Uterus (tissue), 4 donors: ENCODE measurements around the gene NFIL3. TPM values are rescaled to one million over a fixed set of nuclear protein-coding genes. Genes with fewer than 3 reads are reported as not detected.

Experiments
- DNase-seq, 2 donors: peaks; one replicate each; pipeline ENCODE4 v3.0.0-alpha.2; 2019 to 2020
- H3K27ac ChIP-seq, 2 donors: fragments of 200-600 bp; sonication (generic); 1 replicate in 1 of 2; 2 replicates in 1 of 2; pipeline ENCODE4 v1.5.1; 2016 to 2018
- H3K27me3 ChIP-seq, 2 donors: fragments of 200-600 bp; sonication (generic); one replicate each; pipeline ENCODE4 v1.5.1; 2018 to 2019; ENCODE audit warnings: control low read depth in 1 of 2
- H3K36me3 ChIP-seq, 2 donors: fragments of 200-600 bp; sonication (generic); one replicate each; pipeline ENCODE4 v1.5.1; 2019; ENCODE audit warnings: control low read depth in 1 of 2
- H3K4me1 ChIP-seq, 2 donors: fragments of 200-600 bp; sonication (generic); one replicate each; pipeline ENCODE4 v1.5.1; 2018 to 2019; ENCODE audit warnings: control low read depth in 1 of 2
- H3K4me3 ChIP-seq, 2 donors: fragments of 200-600 bp; sonication (generic); 1 replicate in 1 of 2; 2 replicates in 1 of 2; pipeline ENCODE4 v1.5.1; 2018 to 2019; ENCODE audit warnings: mild to moderate bottlenecking in 1 of 2
- H3K9me3 ChIP-seq, 2 donors: fragments of 200-600 bp; sonication (generic); one replicate each; pipeline ENCODE4 v1.5.1; 2019; ENCODE audit warnings: control low read depth in 1 of 2
- CTCF ChIP-seq, 4 experiments: fragments of 200-600 bp in 2 of 4; fragments of 450-650 bp in 2 of 4; sonication (generic) in 2 of 4; IDR thresholded peaks; one replicate each; pipeline ENCODE4 v1.5.1; 2016 to 2019; ENCODE audit warnings: antibody characterized with exemption in 4 of 4, mild to moderate bottlenecking in 2 of 4, moderate library complexity in 1 of 4
- POLR2A ChIP-seq, 2 donors: fragments of 450-650 bp; IDR thresholded peaks; one replicate each; pipeline ENCODE4 v1.6.1; 2016; ENCODE audit warnings: antibody characterized with exemption in 2 of 2, mild to moderate bottlenecking in 1 of 2, moderate library complexity in 1 of 2
- intact Hi-C: fragments of 100-400 bp; cut with DNase I; formaldehyde crosslinking; loops from one replicate; pipeline ENCODE4 v1.15.1; 2023; ENCODE audit warnings: low total_unique reads
- total RNA-seq, 4 donors: library from RNA; depleted of rRNA in 3 of 4; stranded (reverse); fragments of >200 nt in 3 of 4; gene quantifications; one replicate each; pipeline versions ENCODE4 v1.1.0 to v1.2.4, GENCODE V29; 2014 to 2023
- donor health status: DM: yes; HTN: yes; CAD: no.

The NFIL3 gene
- total RNA-seq, 4 donors from 2014 or later = 28.5 to 74.7 (median 64.8) TPM

- no peaks in the 10 kb centered on the region for H3K27me3 ChIP-seq
- no peaks in the 10 kb centered on the region for H3K36me3 ChIP-seq
- H3K27ac ChIP-seq = no peak overlapping the region
- intact Hi-C loops = loop anchor here (10.0 kb wide), 1 partner anchor 518 kb away; no protein-coding TSS in a partner anchor
- no peak for DNase-seq
- H3K4me1 ChIP-seq = no peaks in the 10 kb centered on the region
- TF ChIP-seq CTCF (IDR thresholded peaks at IDR 0.05) = peak; percentile 41 to 67 (median 60)
- TF ChIP-seq POLR2A (IDR thresholded peaks at IDR 0.05) = no peak
- H3K4me3 ChIP-seq = no peak overlapping the region
- no peaks in the 10 kb centered on the region for H3K9me3 ChIP-seq
These were observed 9.5 kb upstream of the NFIL3 start for GRCh38 chr9:91433180-91433579.

GRCh38 chr9:91431485-91431884, 7.9 kb upstream of the NFIL3 start:
- intact Hi-C loops = loop anchor here (10.0 kb wide), 1 partner anchor 517 kb away; no protein-coding TSS in a partner anchor
- no peaks in the 10 kb centered on the region for H3K36me3 ChIP-seq
- H3K27ac ChIP-seq = no peak overlapping the region
- H3K9me3 ChIP-seq = no peaks in the 10 kb centered on the region
- TF ChIP-seq POLR2A (IDR thresholded peaks at IDR 0.05) (no peak), CTCF (IDR thresholded peaks at IDR 0.05) (no peak)
- H3K4me1 ChIP-seq = no peaks in the 10 kb centered on the region
- no peaks in the 10 kb centered on the region for H3K27me3 ChIP-seq
- no peak overlapping the region for H3K4me3 ChIP-seq
- DNase-seq = no peak

GRCh38 chr9:91429501-91429900, 5.9 kb upstream of the NFIL3 start:
- Histone ChIP-seq H3K4me1 (no peaks in the 10 kb centered on the region), H3K9me3 (no peaks in the 10 kb centered on the region), H3K27ac (no peak overlapping the region), H3K4me3 (no peak overlapping the region), H3K27me3 (no peaks in the 10 kb centered on the region), H3K36me3 (no peaks in the 10 kb centered on the region)
- intact Hi-C loops = no loop called here
- DNase-seq = no peak
- TF ChIP-seq CTCF (IDR thresholded peaks at IDR 0.05) (no peak), POLR2A (IDR thresholded peaks at IDR 0.05) (no peak)

GRCh38 chr9:91428927-91429351, 5.3 kb upstream of the NFIL3 start:
- H3K4me3 ChIP-seq = no peak overlapping the region
- H3K27ac ChIP-seq = no peak overlapping the region
- no peaks in the 10 kb centered on the region for H3K9me3 ChIP-seq
- no peaks in the 10 kb centered on the region for H3K27me3 ChIP-seq
- intact Hi-C loops = no loop called here
- DNase-seq = peak in 1 of 2 donors; percentile 37
- H3K36me3 ChIP-seq = no peaks in the 10 kb centered on the region
- H3K4me1 ChIP-seq = no peaks in the 10 kb centered on the region
- TF ChIP-seq CTCF (IDR thresholded peaks at IDR 0.05) (no peak), POLR2A (IDR thresholded peaks at IDR 0.05) (no peak)

GRCh38 chr9:91428436-91428835, 4.8 kb upstream of the NFIL3 start:
- Histone ChIP-seq H3K27ac (no peak overlapping the region), H3K4me3 (no peak overlapping the region), H3K27me3 (no peaks in the 10 kb centered on the region), H3K36me3 (no peaks in the 10 kb centered on the region), H3K9me3 (no peaks in the 10 kb centered on the region), H3K4me1 (no peaks in the 10 kb centered on the region)
- DNase-seq = no peak
- TF ChIP-seq CTCF (IDR thresholded peaks at IDR 0.05) (no peak), POLR2A (IDR thresholded peaks at IDR 0.05) (no peak)
- intact Hi-C loops = no loop called here
